Measurements from ENCODE around the gene ACAN.

DNA sequence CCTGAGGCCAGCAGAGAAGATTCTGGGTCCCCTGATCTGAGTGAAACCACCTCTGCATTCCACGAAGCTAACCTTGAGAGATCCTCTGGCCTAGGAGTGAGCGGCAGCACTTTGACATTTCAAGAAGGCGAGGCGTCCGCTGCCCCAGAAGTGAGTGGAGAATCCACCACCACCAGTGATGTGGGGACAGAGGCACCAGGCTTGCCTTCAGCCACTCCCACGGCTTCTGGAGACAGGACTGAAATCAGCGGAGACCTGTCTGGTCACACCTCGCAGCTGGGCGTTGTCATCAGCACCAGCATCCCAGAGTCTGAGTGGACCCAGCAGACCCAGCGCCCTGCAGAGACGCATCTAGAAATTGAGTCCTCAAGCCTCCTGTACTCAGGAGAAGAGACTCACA is 55.7 kb downstream of the ACAN start:
- no peak for TF ChIP-seq POLR2A (IDR thresholded peaks at IDR 0.05; ENCODE audit: low read depth, low read length)
- TF ChIP-seq TAF1 (IDR thresholded peaks at IDR 0.05; ENCODE audit: borderline replicate concordance, low read depth, low read length) = no peak

Data from GM12892 (cell line).